Prostate gland (tissue), 2 donors: ENCODE data around the gene THAP9.

Experiments used
- CTCF ChIP-seq, 4 experiments: fragments of 200-600 bp in 2 of 4; fragments of 450-650 bp in 2 of 4; sonication (generic) in 2 of 4; IDR thresholded peaks; 1 replicate in 3 of 4; 2 replicates in 1 of 4; pipeline ENCODE4 v1.5.1; 2016 to 2019; ENCODE audit warnings: antibody characterized with exemption in 4 of 4, mild to moderate bottlenecking in 2 of 4, moderate library complexity in 2 of 4
- POLR2AphosphoS5 ChIP-seq: sonication (generic); formaldehyde crosslinking; IDR thresholded peaks from one replicate; pipeline ENCODE4 v1.6.1; 2017; ENCODE audit warnings: antibody characterized with exemption

DNA sequence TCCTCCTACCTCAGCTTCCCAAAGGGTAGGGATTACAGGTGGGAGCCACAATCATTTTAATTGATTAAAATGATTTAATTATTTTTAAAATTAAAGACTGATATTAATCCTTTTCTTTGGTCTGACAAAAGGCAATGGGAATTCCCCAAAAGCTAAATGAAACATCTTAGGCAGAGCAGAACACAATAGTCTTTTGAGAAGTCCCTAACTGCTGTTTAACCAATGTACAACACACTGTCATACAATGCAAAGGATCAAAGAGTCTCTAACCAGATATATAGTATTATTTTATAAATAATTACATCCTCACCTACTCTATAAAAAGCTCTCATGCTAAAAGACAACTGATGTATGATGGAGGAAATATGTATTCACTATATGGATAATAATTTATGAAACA, 47.0 kb downstream of the THAP9 start:
- TF ChIP-seq CTCF (IDR thresholded peaks at IDR 0.05) (no peak), POLR2AphosphoS5 (no peak)
